Measurements from ENCODE around the gene RPL29. TPM values are rescaled to one million over a fixed set of nuclear protein-coding genes. Genes with fewer than 3 reads are reported as not detected.

The RPL29 gene
- polyA plus RNA-seq, 1 experiment, result 1,368 TPM

GRCh38 chr3:51945031-51945840, 50.5 kb downstream of the RPL29 start:
- TF ChIP-seq CTCF (IDR thresholded peaks at IDR 0.05; ENCODE audit: low read depth, low read length), result no peak
- CTCF ChIA-PET, result no interaction called here
- no peaks in the 10 kb centered on the region for H3K27me3 ChIP-seq (ENCODE audit: control insufficient read depth, insufficient read depth, low read length)
- POLR2A ChIA-PET, result interaction anchor here (0.5 kb wide), 1 partner anchor 100 kb away, joined by 3 read pairs; no protein-coding TSS in a partner anchor
- no peak overlapping the region for H3K27ac ChIP-seq (ENCODE audit: low read depth, low read length)
- no peak overlapping the region for H3K4me3 ChIP-seq (ENCODE audit: low read depth, low read length)
- no peak for DNase-seq (ENCODE audit: low read depth, low spot score)
- H3K9me3 ChIP-seq (ENCODE audit: control insufficient read depth, insufficient read depth, low read length), result no peaks in the 10 kb centered on the region; the same call in 1 of the 2 replicates

DNA sequence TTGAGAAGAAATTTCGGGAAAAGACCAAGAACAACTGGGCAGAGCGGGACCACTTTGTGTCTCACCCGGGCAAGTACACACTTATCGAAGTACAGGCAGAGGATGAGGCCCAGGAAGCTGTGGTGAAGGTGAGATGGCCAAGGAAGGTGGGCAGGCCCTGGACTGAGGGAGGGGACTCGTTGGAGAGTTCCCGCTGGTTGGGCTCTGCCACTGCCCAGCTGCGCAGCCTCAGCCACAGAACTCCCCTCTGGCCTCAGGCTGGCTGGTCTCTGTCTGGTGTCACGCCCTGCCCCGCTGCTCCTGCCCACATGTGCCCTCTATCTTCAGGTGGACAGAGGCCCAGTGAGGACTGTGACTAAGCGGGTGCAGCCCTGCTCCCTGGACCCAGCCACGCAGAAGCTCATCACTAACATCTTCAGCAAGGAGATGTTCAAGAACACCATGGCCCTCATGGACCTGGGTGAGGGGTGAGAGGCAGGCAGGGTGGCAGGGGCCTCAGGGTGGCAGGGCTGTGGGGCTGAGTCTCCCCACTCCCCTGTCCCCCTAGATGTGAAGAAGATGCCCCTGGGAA, 51.2 kb downstream of the RPL29 start:
- no peak overlapping the region for H3K27ac ChIP-seq (ENCODE audit: low read depth, low read length)
- ChIA-PET CTCF (no interaction called here), POLR2A (interaction anchor here (0.5 kb wide), 1 partner anchor 101 kb away, joined by 3 read pairs; no protein-coding TSS in a partner anchor)
- no peak for TF ChIP-seq CTCF (IDR thresholded peaks at IDR 0.05; ENCODE audit: low read depth, low read length)
- H3K9me3 ChIP-seq (ENCODE audit: control insufficient read depth, insufficient read depth, low read length), result no peaks in the 10 kb centered on the region; the same call in 1 of the 2 replicates
- H3K4me3 ChIP-seq (ENCODE audit: low read depth, low read length), result no peak overlapping the region
- DNase-seq (ENCODE audit: low read depth, low spot score), result no peak
- no peaks in the 10 kb centered on the region for H3K27me3 ChIP-seq (ENCODE audit: control insufficient read depth, insufficient read depth, low read length)

Small RNAs within 50 kb of the gene (small RNA-seq; reads per million reads assigned to genes)
- gene AC115284.1 (ENCODE audit: insufficient read length, low read depth), result not detected

Other genes with a start within 250 kb of the RPL29 start
- not detected in 2 replicates for gene IQCF6, start 216.7 kb downstream of the RPL29 start, polyA plus RNA-seq (2011; rRNA removed)
- not detected in 2 replicates for gene IQCF2, start 134.3 kb downstream of the RPL29 start, polyA plus RNA-seq (2011; rRNA removed)
- gene IQCF5, start 120.3 kb downstream of the RPL29 start, polyA plus RNA-seq (2011; rRNA removed), result not detected in 2 replicates
- not detected in 2 replicates for gene IQCF1, start 92.5 kb downstream of the RPL29 start, polyA plus RNA-seq (2011; rRNA removed)
- 10.8 and 13.7 TPM in 2 replicates for gene RRP9, start 54.0 kb downstream of the RPL29 start, polyA plus RNA-seq (2011; rRNA removed)
- gene PARP3, start 53.5 kb downstream of the RPL29 start, polyA plus RNA-seq (2011; rRNA removed), result 7.5 and 10.4 TPM in 2 replicates
- not detected in 2 replicates for gene GPR62, start 40.5 kb downstream of the RPL29 start, polyA plus RNA-seq (2011; rRNA removed)
- 54.6 and 69.2 TPM in 2 replicates for gene PCBP4, start 28.4 kb downstream of the RPL29 start, polyA plus RNA-seq (2011; rRNA removed)
- 34.5 and 37.5 TPM in 2 replicates for gene ABHD14B, start 21.8 kb downstream of the RPL29 start, polyA plus RNA-seq (2011; rRNA removed)
- 8.2 and 9.9 TPM in 2 replicates for gene ABHD14A, start 20.8 kb downstream of the RPL29 start, polyA plus RNA-seq (2011; rRNA removed)
- gene ACY1, start 12.4 kb downstream of the RPL29 start, polyA plus RNA-seq (2011; rRNA removed), result 20.4 and 27.8 TPM in 2 replicates
- gene DUSP7, start 60.7 kb upstream of the RPL29 start, polyA plus RNA-seq (2011; rRNA removed), result 17.8 and 19.9 TPM in 2 replicates
- 4.1 and 4.5 TPM in 2 replicates for gene POC1A, start 158.5 kb upstream of the RPL29 start, polyA plus RNA-seq (2011; rRNA removed)
- gene ALAS1, start 202.3 kb upstream of the RPL29 start, polyA plus RNA-seq (2011; rRNA removed), result 61.4 and 61.7 TPM in 2 replicates
- 0.02 and 0.05 TPM in 2 replicates for gene TLR9, start 229.8 kb upstream of the RPL29 start, polyA plus RNA-seq (2011; rRNA removed)
- 96.6 and 128 TPM in 2 replicates for gene TWF2, start 243.3 kb upstream of the RPL29 start, polyA plus RNA-seq (2011; rRNA removed)
- 29.2 and 34.4 TPM in 2 replicates for gene PPM1M, start 249.9 kb upstream of the RPL29 start, polyA plus RNA-seq (2011; rRNA removed)

Data from AG04450 (cell line).